ENCODE data around the gene TCHHL1. TPM values are rescaled to one million over a fixed set of nuclear protein-coding genes. Genes with fewer than 3 reads are reported as not detected.

TCHHL1 gene
- total and polyA plus RNA-seq, 2 experiments from 2014 or later = not detected

GRCh38 chr1:152112101-152112884 lies 23.4 kb upstream of the TCHHL1 start:
- in situ Hi-C loops (cut with MboI) = no loop called here
- Histone ChIP-seq H3K9ac (no peak overlapping the region), H3K9me2 (ENCODE audit: insufficient read depth) (no peaks in the 10 kb centered on the region), H3K9me3 (ENCODE audit: low read depth) (no peaks in the 10 kb centered on the region), H3K4me1 (ENCODE audit: insufficient read depth) (peaks cover 7% of the 10 kb centered on the region; the same call in 1 of the 2 replicates), H3F3A (ENCODE audit: insufficient read depth) (peaks cover 4% of the 10 kb centered on the region), H4K20me1 (ENCODE audit: insufficient read depth) (no peaks in the 10 kb centered on the region), H3K4me3 (peak overlapping the region; percentile 73), H3K27ac (no peak overlapping the region), H3K27me3 (replicated peaks; ENCODE audit: insufficient read depth) (peaks cover 59% of the 10 kb centered on the region), H3K79me2 (ENCODE audit: insufficient read depth) (no peaks in the 10 kb centered on the region), H3K36me3 (ENCODE audit: low read depth) (no peaks in the 10 kb centered on the region), H3K4me2 (ENCODE audit: unreplicated experiment) (peak overlapping the region; percentile 99), H2AFZ (peak overlapping the region; percentile 83)
- 1 to 2% methylated on average over 28 to 53 of the region's 53 CpGs for WGBS, 2 experiments (ENCODE audit: low coverage in 1 of 2, low lambda C conversion rate in 2 of 2, missing lambda C conversion rate in 2 of 2)
- DNase-seq = peak; percentile 52
- no peak for TF ChIP-seq EZH2phosphoT487 (IDR thresholded peaks at IDR 0.05; ENCODE audit: insufficient read depth, low read depth)
- peak; percentile 14 for TF ChIP-seq EZH2 (IDR thresholded peaks at IDR 0.05; ENCODE audit: insufficient read depth, poor library complexity, severe bottlenecking)

- Histone ChIP-seq H3K9me2 (ENCODE audit: insufficient read depth) (no peaks in the 10 kb centered on the region), H3K4me3 (peak overlapping the region; percentile 73), H3K4me1 (ENCODE audit: insufficient read depth) (peaks cover 7% of the 10 kb centered on the region; the same call in 1 of the 2 replicates), H3K9me3 (ENCODE audit: low read depth) (no peaks in the 10 kb centered on the region), H3K36me3 (ENCODE audit: low read depth) (no peaks in the 10 kb centered on the region), H3K27ac (no peak overlapping the region), H3K79me2 (ENCODE audit: insufficient read depth) (no peaks in the 10 kb centered on the region), H3K27me3 (replicated peaks; ENCODE audit: insufficient read depth) (peaks cover 62% of the 10 kb centered on the region), H3K4me2 (ENCODE audit: unreplicated experiment) (peak overlapping the region; percentile 99), H3K9ac (no peak overlapping the region), H4K20me1 (ENCODE audit: insufficient read depth) (no peaks in the 10 kb centered on the region), H2AFZ (peak overlapping the region; percentile 83), H3F3A (ENCODE audit: insufficient read depth) (peaks cover 12% of the 10 kb centered on the region)
- in situ Hi-C loops (cut with MboI) = no loop called here
- TF ChIP-seq EZH2phosphoT487 (IDR thresholded peaks at IDR 0.05; ENCODE audit: insufficient read depth, low read depth) = no peak
- no peak for TF ChIP-seq EZH2 (IDR thresholded peaks at IDR 0.05; ENCODE audit: insufficient read depth, poor library complexity, severe bottlenecking)
- 2 to 9% methylated on average over 7 to 44 of the region's 44 CpGs for WGBS, 2 experiments (ENCODE audit: low coverage in 1 of 2, low lambda C conversion rate in 2 of 2, missing lambda C conversion rate in 2 of 2)
- DNase-seq = peak; percentile 63
These were observed 22.7 kb upstream of the TCHHL1 start for GRCh38 chr1:152111515-152111968.

GRCh38 chr1:152110860-152111514 lies 22.1 kb upstream of the TCHHL1 start:
- H3K4me1 ChIP-seq (ENCODE audit: insufficient read depth) = peaks cover 7% of the 10 kb centered on the region; the same call in 1 of the 2 replicates
- peaks cover 62% of the 10 kb centered on the region for H3K27me3 ChIP-seq (replicated peaks; ENCODE audit: insufficient read depth)
- H3K9ac ChIP-seq = no peak overlapping the region
- no peaks in the 10 kb centered on the region for H4K20me1 ChIP-seq (ENCODE audit: insufficient read depth)
- no peak overlapping the region for H3K27ac ChIP-seq
- no peaks in the 10 kb centered on the region for H3K9me2 ChIP-seq (ENCODE audit: insufficient read depth)
- no peak for TF ChIP-seq EZH2 (IDR thresholded peaks at IDR 0.05; ENCODE audit: insufficient read depth, poor library complexity, severe bottlenecking)
- TF ChIP-seq EZH2phosphoT487 (IDR thresholded peaks at IDR 0.05; ENCODE audit: insufficient read depth, low read depth) = no peak
- in situ Hi-C loops (cut with MboI) = no loop called here
- peak overlapping the region; percentile 83 for H2AFZ ChIP-seq
- peak overlapping the region; percentile 73 for H3K4me3 ChIP-seq
- peaks cover 15% of the 10 kb centered on the region for H3F3A ChIP-seq (ENCODE audit: insufficient read depth)
- peak overlapping the region; percentile 99 for H3K4me2 ChIP-seq (ENCODE audit: unreplicated experiment)
- no peaks in the 10 kb centered on the region for H3K36me3 ChIP-seq (ENCODE audit: low read depth)
- no peaks in the 10 kb centered on the region for H3K79me2 ChIP-seq (ENCODE audit: insufficient read depth)
- DNase-seq = peak; percentile 69
- H3K9me3 ChIP-seq (ENCODE audit: low read depth) = no peaks in the 10 kb centered on the region
- 2 to 3% methylated on average over 44 to 60 of the region's 60 CpGs for WGBS, 2 experiments (ENCODE audit: low coverage in 1 of 2, low lambda C conversion rate in 2 of 2, missing lambda C conversion rate in 2 of 2)

GRCh38 chr1:152110365-152110859 lies 21.5 kb upstream of the TCHHL1 start:
- in situ Hi-C loops (cut with MboI) = no loop called here
- no peaks in the 10 kb centered on the region for H3K36me3 ChIP-seq (ENCODE audit: low read depth)
- H3K27me3 ChIP-seq (replicated peaks; ENCODE audit: insufficient read depth) = peaks cover 62% of the 10 kb centered on the region
- peak; percentile 67 for DNase-seq
- no peaks in the 10 kb centered on the region for H3K9me3 ChIP-seq (ENCODE audit: low read depth)
- 1 to 4% methylated on average over 13 to 29 of the region's 31 CpGs for WGBS, 2 experiments (ENCODE audit: low coverage in 1 of 2, low lambda C conversion rate in 2 of 2, missing lambda C conversion rate in 2 of 2)
- H3K27ac ChIP-seq = no peak overlapping the region
- no peaks in the 10 kb centered on the region for H3K79me2 ChIP-seq (ENCODE audit: insufficient read depth)
- peak overlapping the region; percentile 83 for H2AFZ ChIP-seq
- peak overlapping the region; percentile 73 for H3K4me3 ChIP-seq
- H3K9me2 ChIP-seq (ENCODE audit: insufficient read depth) = no peaks in the 10 kb centered on the region
- no peak overlapping the region for H3K9ac ChIP-seq
- H3K4me1 ChIP-seq (ENCODE audit: insufficient read depth) = peaks cover 7% of the 10 kb centered on the region; the same call in 1 of the 2 replicates
- peaks cover 15% of the 10 kb centered on the region for H3F3A ChIP-seq (ENCODE audit: insufficient read depth)
- H4K20me1 ChIP-seq (ENCODE audit: insufficient read depth) = no peaks in the 10 kb centered on the region
- peak overlapping the region; percentile 99 for H3K4me2 ChIP-seq (ENCODE audit: unreplicated experiment)
- TF ChIP-seq EZH2phosphoT487 (IDR thresholded peaks at IDR 0.05; ENCODE audit: insufficient read depth, low read depth) = no peak
- TF ChIP-seq EZH2 (IDR thresholded peaks at IDR 0.05; ENCODE audit: insufficient read depth, poor library complexity, severe bottlenecking) = no peak

All from GM23248 (cell line).